H1 (cell line): ENCODE results near the gene GTF2A1. TPM values are rescaled to one million over a fixed set of nuclear protein-coding genes. Genes with fewer than 3 reads are reported as not detected.

Experiments
- CHD7 ChIP-seq: fragments of 300-600 bp; sonication (generic); IDR thresholded peaks from 2 replicates; pipeline ENCODE4 v1.7.1; 2012; ENCODE audit warnings: low read length, moderate library complexity, mild to moderate bottlenecking, inconsistent platforms; ENCODE audit not compliant: insufficient replicate concordance
- EZH2 ChIP-seq: fragments of 200-600 bp; sonication (generic); IDR thresholded peaks from 2 replicates; pipeline ENCODE4 v1.7.1; 2012; ENCODE audit warnings: low read depth, mild to moderate bottlenecking, moderate library complexity, low read length, inconsistent platforms; ENCODE audit not compliant: severe bottlenecking
- GABPA ChIP-seq: IDR thresholded peaks from 2 replicates; pipeline ENCODE4 v1.6.1; 2011; ENCODE audit warnings: mild to moderate bottlenecking, low read length, moderate library complexity, borderline replicate concordance; ENCODE audit not compliant: insufficient read depth
- MAFK ChIP-seq: IDR thresholded peaks from 2 replicates; pipeline ENCODE4 v1.6.1; 2012; ENCODE audit warnings: low read depth, mild to moderate bottlenecking, improper control_type of control experiment, low read length
- NRF1 ChIP-seq: IDR thresholded peaks from 2 replicates; pipeline ENCODE4 v1.6.1; 2011; ENCODE audit warnings: mild to moderate bottlenecking, low read depth, low read length, improper control_type of control experiment
- RNF2 ChIP-seq: fragments of 200-900, 300-1000 bp; sonication (generic); IDR thresholded peaks from 2 replicates; pipeline ENCODE4 v1.7.1; 2016; ENCODE audit warnings: borderline replicate concordance, low read depth, mild to moderate bottlenecking, antibody characterized with exemption, low read length; ENCODE audit not compliant: poor library complexity, severe bottlenecking; ENCODE audit errors: missing control alignments
- ZNF274 ChIP-seq: IDR thresholded peaks from 2 replicates; pipeline ENCODE4 v1.7.0; 2012; ENCODE audit warnings: low read length, borderline replicate concordance; ENCODE audit errors: extremely low read depth
- polyA plus RNA-seq, 7 experiments: library from polyadenylated mRNA; depleted of rRNA in 3 of 7; stranded (reverse) in 5 of 7; unstranded in 2 of 7; fragments of >200 nt in 5 of 7; fragments of 200-250 nt in 2 of 7; gene quantifications; 1 replicate in 5 of 7; 2 replicates in 1 of 7; 4 replicates in 1 of 7; pipeline versions ENCODE4 v1.2.1 to v1.2.3, GENCODE V29; 2011 to 2013; ENCODE audit warnings: missing spikeins in 2 of 7, mixed read lengths in 2 of 7
- total RNA-seq: library from RNA; stranded (reverse); fragmentation: NEBNext Ultra II Directional; extraction: Animal tissue kit (Norgen Biotek cat#: 25700); gene quantifications from 2 replicates; pipeline ENCODE4 v1.2.1, GENCODE V29; 2021

Gene GTF2A1
- total and polyA plus RNA-seq, 2 of the 8 experiments (the other 6 are each of a cell fraction or from before 2014, with no cell fraction given), result 24.1 to 57.8 TPM

- no peak for TF ChIP-seq EZH2
- TF ChIP-seq GABPA, result no peak
- TF ChIP-seq CHD7, result no peak
- TF ChIP-seq RNF2, result no peak
- no peak for TF ChIP-seq NRF1
- no peak for TF ChIP-seq MAFK
- TF ChIP-seq ZNF274, result no peak
Observed at GRCh38 chr14:81162941-81163340, 57.8 kb downstream of the GTF2A1 start (continued).
